Neutrophil (primary cell): Measurements from ENCODE around the gene ST3GAL5.

Experiments used
- H3K27ac ChIP-seq: fragments of 200-600 bp; sonication (generic); 2 replicates; pipeline ENCODE4 v1.5.1; 2016; ENCODE audit warnings: mild to moderate bottlenecking, moderate library complexity
- H3K27me3 ChIP-seq: fragments of 200-600 bp; sonication (generic); 2 replicates; pipeline ENCODE4 v1.6.0; 2016; ENCODE audit warnings: mild to moderate bottlenecking
- H3K36me3 ChIP-seq: fragments of 200-600 bp; sonication (generic); 2 replicates; pipeline ENCODE4 v1.5.1; 2017
- H3K4me1 ChIP-seq, 2 experiments: fragments of 200-600 bp in 1 of 2; sonication (generic) in 1 of 2; 1 replicate in 1 of 2; 2 replicates in 1 of 2; pipeline versions ENCODE4 v1.5.1 to v1.6.1; 2013 to 2016; ENCODE audit warnings: low read depth in 1 of 2, low read length in 1 of 2, mild to moderate bottlenecking in 1 of 2, moderate library complexity in 1 of 2; ENCODE audit not compliant: control insufficient read depth in 1 of 2, insufficient read depth in 1 of 2
- H3K4me3 ChIP-seq, 2 experiments: fragments of 200-600 bp in 1 of 2; sonication (generic) in 1 of 2; 1 replicate in 1 of 2; 2 replicates in 1 of 2; pipeline ENCODE4 v1.5.1; 2013 to 2016; ENCODE audit warnings: low read depth in 1 of 2, low read length in 1 of 2, mild to moderate bottlenecking in 1 of 2, moderate library complexity in 1 of 2
- H3K9me3 ChIP-seq: fragments of 200-600 bp; sonication (generic); 2 replicates; pipeline ENCODE4 v1.5.1; 2016
- TF ChIP-seq, protein P1 (sequence below): fragments of 200-600 bp; sonication (generic); IDR thresholded peaks from 2 replicates; pipeline ENCODE4 v1.5.1; 2016; ENCODE audit warnings: antibody characterized with exemption

The ST3GAL5 gene

DNA sequence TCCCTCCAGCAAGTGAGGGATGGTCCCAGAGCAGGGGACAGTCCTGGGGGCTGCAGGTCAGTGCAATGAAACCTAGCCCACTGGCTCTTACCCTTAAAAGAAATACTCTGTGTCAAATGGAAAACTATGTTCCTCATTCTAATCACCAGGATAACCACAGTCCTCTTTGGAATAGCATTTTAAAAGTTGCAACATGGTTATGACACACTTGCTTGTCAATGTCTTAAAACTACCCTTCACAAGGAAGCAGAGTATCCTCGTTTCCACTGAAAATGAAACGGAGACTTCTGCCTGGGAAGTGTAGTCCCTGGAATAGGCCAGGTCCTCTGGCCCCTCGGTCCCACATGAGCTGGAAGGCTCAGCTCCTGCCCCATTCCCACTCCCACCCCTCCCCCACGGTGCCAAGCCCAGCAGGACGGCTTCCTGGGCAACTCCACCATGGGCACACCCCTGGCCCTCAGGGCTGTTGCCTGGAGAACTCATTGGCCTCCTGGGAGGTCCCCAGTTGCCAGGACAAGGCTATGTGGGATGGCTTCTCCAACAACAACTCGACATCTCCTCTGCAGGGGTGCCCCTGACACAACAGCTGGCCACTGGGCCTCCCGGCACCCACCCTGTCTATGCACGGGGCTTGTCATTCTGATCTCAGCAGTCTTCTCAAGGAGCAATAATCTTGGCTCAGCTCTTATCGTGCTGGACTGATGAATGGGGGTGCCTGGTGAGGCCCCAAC, 38.3 kb upstream of the ST3GAL5 start:
- Histone ChIP-seq H3K27ac (no peak overlapping the region), H3K36me3 (no peaks in the 10 kb centered on the region), H3K4me3 (no peak overlapping the region), H3K4me1 (no peaks in the 10 kb centered on the region), H3K9me3 (no peaks in the 10 kb centered on the region), H3K27me3 (peaks cover under 1% of the 10 kb centered on the region)
- TF ChIP-seq, protein P1, sequence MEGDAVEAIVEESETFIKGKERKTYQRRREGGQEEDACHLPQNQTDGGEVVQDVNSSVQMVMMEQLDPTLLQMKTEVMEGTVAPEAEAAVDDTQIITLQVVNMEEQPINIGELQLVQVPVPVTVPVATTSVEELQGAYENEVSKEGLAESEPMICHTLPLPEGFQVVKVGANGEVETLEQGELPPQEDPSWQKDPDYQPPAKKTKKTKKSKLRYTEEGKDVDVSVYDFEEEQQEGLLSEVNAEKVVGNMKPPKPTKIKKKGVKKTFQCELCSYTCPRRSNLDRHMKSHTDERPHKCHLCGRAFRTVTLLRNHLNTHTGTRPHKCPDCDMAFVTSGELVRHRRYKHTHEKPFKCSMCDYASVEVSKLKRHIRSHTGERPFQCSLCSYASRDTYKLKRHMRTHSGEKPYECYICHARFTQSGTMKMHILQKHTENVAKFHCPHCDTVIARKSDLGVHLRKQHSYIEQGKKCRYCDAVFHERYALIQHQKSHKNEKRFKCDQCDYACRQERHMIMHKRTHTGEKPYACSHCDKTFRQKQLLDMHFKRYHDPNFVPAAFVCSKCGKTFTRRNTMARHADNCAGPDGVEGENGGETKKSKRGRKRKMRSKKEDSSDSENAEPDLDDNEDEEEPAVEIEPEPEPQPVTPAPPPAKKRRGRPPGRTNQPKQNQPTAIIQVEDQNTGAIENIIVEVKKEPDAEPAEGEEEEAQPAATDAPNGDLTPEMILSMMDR = no peak

DNA sequence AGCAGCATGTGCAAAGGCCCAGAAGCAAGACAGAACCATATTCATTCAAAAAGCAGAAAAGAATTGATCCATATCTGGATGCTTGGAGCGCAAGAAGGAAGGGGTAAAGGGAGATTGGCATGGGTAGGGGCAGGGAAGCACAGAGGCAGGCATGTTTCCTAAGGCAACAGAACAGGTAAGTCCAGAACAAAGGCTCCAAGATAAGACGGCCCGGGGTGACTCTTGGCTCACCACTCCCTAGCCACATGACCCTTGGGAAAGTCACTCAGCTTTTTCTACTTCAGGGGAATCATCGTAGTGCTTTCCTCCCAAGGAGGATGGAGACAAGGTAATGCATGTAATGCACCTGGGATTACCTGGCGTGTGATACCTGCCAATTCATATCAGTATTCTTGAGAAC, 37.7 kb upstream of the ST3GAL5 start:
- no peaks in the 10 kb centered on the region for H3K27me3 ChIP-seq
- no peaks in the 10 kb centered on the region for H3K36me3 ChIP-seq
- TF ChIP-seq, protein P1 = no peak
- no peaks in the 10 kb centered on the region for H3K9me3 ChIP-seq
- no peak overlapping the region for H3K27ac ChIP-seq
- H3K4me1 ChIP-seq = no peaks in the 10 kb centered on the region
- no peak overlapping the region for H3K4me3 ChIP-seq

DNA sequence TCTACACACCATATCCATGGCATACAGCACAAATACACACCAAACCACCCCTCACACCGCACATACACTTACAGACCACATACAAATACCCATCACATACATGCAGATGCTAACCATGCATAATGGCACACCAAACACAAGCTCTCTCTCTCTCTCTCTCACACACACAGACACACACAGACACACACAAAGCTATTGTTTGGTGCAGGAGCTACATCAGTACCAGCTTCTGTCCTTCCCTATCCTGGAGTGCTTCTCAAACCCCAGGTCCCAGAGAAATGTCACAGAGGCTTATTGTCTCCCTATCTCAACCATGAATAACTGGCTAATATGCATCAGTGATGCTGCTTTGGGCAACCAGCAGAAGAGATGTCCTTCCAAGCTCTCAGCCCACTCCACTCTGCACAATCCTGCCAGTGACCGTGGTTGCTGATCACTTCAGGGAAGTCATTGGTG, 36.5 kb upstream of the ST3GAL5 start:
- TF ChIP-seq, protein P1 = no peak
- no peaks in the 10 kb centered on the region for H3K9me3 ChIP-seq
- no peaks in the 10 kb centered on the region for H3K36me3 ChIP-seq
- H3K27me3 ChIP-seq = no peaks in the 10 kb centered on the region
- H3K4me3 ChIP-seq = no peak overlapping the region
- H3K27ac ChIP-seq = no peak overlapping the region
- H3K4me1 ChIP-seq = no peaks in the 10 kb centered on the region

DNA sequence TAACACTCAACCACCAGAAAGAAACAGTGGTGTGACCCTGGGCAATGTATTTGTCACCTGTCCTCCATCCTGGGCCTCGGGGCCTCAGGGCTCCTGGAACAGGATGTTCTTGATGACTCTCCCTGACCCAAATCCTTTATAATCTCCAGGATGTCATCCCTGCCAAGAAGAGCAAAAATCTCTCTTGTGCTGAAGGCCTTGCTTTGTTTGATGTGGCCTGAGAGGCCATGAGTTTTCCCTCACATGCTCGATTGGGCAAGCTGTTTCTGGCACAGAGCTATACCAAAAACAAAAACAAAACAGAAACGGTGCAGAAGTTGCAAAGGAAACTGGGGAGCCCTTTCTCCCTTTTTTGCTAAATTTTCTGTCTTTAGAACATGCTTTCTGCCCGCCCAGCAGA, 35.7 kb upstream of the ST3GAL5 start:
- H3K4me1 ChIP-seq = no peaks in the 10 kb centered on the region
- no peak overlapping the region for H3K4me3 ChIP-seq
- no peak overlapping the region for H3K27ac ChIP-seq
- no peaks in the 10 kb centered on the region for H3K27me3 ChIP-seq
- no peaks in the 10 kb centered on the region for H3K9me3 ChIP-seq
- TF ChIP-seq, protein P1 = no peak
- H3K36me3 ChIP-seq = no peaks in the 10 kb centered on the region

DNA sequence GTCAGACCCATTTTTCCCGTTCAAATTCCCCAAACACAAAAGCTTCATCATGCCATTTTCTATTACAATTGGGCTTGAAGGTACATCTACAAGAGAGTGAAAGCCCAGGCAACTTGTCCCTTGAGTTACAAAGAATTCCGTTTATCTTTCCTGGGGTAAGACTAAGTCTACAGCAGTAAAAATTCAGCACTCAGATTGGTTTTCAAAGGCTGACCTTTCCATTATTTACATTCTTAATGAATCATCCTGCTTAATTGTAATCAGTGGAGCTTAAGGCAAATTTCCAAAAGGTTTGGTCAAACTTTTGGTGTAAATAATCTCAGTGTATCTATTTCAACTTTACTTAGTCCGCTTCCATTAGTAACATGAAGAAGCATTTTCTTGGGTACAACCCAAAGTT, 33.4 kb upstream of the ST3GAL5 start:
- H3K4me1 ChIP-seq = no peaks in the 10 kb centered on the region
- TF ChIP-seq, protein P1 = no peak

More for the DNA sequence above, 33.4 kb upstream of the ST3GAL5 start:
- no peak overlapping the region for H3K4me3 ChIP-seq
- H3K27ac ChIP-seq = no peak overlapping the region
- H3K27me3 ChIP-seq = no peaks in the 10 kb centered on the region
- H3K36me3 ChIP-seq = no peaks in the 10 kb centered on the region
- H3K9me3 ChIP-seq = no peaks in the 10 kb centered on the region
